Endometrium (tissue), 2 donors: ENCODE data around the gene REPIN1.
A peak's percentile ranks its signal among the peaks of the same experiment; 100 is the strongest.

Experiments used
- FAIRE-seq: peaks from 2 replicates; lab custom pipeline; 2012; peaks lifted over from hg19 to GRCh38; lab: Jason Lieb, UNC
- donor health status: control.
- donor health status: control.

The REPIN1 gene

DNA sequence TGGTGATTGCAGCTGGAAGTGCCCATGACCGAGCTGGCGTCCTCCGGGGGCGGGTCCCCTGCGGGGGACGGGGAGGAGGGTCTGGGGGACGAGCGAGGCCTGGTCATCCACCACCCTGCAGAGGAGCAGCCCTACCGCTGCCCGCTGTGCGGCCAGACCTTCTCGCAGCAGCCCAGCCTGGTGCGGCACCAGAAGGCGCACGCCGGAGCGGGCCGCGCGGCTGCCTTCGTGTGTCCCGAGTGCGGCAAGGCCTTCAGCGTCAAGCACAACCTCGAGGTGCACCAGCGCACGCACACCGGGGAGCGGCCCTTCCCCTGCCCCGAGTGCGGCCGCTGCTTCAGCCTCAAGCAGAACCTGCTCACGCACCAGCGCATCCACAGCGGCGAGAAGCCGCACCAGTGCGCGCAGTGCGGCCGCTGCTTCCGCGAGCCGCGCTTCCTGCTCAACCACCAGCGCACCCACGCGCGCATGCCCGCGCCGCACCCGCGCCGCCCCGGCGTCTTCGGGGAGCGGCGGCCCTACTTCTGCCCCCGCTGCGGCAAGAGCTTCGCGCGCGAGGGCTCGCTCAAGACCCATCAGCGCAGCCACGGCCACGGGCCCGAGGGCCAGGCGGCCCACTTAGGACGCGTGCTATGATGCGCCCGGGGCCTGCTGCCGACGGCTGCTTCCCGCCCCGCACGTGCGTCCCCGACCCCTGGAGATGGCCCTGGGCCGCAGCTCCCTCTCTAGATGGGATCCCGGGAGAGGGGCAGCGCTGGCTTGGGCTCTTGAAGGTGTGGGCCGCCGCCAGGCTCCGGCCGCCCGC lies 39.2 kb downstream of the REPIN1 start:
- no peak for FAIRE-seq

DNA sequence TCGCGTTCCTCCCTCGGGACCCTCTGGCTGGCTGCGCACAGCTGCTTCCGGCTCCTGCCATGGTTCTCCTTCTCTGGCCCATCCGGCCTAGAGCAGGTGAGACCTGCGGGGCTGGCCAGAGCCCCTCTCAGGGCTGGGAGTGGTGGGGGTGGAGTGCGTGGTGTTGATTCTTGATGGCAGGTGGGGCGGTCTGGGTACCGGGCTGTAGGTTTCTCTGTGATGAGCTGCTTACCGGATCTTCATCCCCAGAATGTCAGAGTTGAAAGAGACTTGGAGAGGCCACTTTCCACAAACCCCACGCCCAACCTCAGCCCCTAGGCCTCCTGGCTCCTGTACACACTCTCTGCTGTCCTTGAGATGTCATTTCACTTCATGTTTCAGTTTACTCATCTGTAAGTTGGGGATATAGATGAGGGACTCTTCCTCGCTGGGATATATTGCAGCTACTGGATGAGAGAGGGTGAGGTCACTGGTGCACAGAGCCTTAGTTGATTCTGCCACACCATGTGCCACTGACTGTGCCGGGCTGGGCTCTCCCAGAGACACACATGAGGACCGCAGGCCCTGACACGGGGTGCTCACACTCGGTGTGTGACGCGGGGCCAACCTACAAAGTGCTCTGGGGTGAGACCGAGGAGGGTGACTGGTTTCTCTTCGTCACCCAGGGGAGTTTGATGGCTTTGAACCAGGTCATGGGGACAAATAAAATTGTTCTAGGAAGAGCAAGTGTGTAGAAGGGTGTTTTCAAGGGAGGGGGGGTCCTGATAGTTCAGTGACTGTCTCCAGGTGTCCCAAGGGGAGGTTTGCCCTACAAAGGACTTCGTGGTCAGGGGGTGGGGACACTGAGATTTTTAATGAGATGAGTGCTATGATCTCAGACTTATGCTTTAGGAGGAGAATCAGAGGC lies 40.0 kb downstream of the REPIN1 start:
- FAIRE-seq = no peak

DNA sequence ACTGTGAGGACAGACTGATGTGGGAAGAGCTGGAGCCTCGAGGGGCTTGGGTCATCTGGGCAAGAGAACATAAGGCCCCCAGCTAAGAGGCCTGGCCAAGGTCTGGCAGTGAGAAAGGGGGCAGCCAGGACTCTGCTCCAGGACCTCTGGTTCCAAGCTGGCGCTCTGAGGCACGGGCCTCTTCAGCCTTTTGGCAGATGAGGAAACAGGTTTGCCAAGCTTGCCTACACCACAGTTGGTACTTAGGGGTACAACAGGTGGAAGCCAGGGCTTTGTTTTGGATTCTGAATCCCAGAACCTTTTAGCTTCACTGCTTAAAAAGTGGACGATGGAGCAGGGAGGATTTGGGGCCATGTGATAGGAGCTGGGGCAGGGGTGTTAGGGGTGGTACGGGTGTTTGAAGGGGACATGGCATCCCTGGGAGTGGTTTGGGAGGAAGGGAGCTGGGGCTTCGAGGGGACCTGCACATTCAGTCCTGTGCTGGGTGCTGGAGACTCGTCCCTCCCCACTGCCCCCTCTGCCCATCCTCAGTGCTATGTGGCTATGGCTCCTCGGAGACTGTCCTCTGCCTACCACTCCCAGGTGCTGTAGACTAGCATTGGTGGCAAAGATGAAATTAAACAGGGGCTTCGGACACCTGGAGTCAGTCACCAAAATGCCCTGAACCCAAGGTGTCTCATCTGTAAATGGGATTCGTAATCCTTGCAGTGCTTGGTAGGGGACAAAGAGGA lies 40.8 kb downstream of the REPIN1 start:
- no peak for FAIRE-seq

DNA sequence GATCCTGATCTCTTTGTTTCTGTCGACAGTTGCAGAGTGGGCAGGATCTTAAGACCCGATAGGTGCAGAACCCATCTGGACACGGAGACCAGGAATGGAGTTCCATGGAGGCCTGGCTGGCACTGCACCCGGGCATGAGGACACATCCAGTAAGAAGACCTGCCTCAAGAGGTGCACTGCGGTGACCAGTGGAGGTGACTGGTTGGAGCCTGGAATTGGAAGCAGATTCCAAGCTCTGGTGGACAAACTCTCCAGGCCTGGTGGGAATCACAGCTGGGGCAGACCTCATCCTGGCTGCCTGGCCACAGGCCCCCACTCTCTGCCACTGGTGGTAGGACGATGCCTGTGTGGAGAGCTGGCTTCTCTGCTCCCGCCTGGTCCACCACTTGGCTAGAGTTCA lies 41.5 kb downstream of the REPIN1 start:
- no peak for FAIRE-seq

DNA sequence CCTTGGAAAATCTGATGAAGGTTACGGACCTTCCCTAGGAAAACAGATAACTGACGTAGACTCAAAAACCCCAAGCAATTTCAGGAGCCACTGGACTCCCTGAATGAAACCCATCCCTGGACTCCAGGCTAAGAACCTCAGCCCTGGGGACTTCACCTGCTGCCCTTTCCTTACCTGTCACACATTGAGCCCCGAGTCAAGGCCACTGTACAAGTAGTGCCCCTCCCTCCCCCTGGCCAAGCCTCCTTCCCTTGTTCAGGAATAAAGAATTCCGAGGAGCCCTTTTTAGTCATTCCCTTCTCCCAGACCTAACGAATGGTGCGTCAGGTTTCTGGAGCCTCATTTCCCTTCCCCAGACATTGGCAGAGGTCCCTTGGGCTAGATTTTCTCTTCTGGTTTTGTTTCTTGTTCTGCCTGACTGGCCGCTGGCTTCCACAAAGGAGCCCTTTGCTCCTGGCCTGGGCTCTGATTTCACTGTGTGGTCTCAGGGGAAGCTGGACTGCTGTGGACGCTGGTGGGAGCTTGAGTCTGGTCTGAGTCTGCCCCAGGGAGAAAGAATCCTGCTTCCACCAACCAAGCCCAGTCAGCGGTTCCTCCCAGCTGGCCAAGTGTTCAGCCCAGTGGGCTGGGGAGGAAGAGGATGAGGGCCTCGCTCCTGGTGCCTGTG lies 42.2 kb downstream of the REPIN1 start:
- no peak for FAIRE-seq

DNA sequence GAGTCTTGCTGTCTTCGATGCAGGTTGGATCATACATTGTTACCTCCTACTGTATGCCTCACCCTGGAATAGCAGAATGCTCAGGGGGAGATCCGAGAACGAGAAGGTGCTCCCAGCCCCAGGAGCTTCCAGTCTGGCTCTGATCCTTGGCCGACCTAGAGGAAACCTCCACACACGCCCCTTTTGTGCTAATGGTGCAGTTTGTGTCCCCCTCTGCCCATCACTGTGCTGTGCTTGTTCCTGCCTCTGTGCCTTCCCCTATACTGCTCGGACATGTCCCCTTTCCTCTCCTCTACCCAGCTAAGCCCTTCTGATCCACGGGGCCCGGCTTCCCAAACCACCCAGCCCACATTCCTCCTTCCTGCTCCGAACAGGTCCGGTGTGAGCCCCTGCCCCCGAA lies 43.0 kb downstream of the REPIN1 start:
- FAIRE-seq = no peak

DNA sequence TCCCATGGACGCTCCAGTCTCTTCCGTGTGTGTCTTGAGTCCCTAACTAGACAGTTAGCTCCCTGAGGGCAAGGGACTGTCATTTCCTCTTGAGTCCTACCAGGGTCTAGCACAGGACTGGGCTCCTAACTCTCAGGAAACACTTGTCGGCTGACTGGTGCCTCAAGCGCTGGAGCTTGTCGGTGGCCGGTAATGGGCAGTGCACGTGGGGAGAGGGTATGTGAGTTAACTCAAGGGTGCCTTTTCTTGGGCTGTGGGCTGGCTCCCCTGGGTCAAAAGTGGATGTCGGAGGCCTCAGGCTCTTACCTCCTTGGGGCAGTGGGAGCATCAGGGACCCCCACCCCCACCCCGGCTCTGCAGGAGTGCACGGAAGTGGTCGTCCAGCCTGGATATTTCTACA lies 43.4 kb downstream of the REPIN1 start:
- no peak for FAIRE-seq

DNA sequence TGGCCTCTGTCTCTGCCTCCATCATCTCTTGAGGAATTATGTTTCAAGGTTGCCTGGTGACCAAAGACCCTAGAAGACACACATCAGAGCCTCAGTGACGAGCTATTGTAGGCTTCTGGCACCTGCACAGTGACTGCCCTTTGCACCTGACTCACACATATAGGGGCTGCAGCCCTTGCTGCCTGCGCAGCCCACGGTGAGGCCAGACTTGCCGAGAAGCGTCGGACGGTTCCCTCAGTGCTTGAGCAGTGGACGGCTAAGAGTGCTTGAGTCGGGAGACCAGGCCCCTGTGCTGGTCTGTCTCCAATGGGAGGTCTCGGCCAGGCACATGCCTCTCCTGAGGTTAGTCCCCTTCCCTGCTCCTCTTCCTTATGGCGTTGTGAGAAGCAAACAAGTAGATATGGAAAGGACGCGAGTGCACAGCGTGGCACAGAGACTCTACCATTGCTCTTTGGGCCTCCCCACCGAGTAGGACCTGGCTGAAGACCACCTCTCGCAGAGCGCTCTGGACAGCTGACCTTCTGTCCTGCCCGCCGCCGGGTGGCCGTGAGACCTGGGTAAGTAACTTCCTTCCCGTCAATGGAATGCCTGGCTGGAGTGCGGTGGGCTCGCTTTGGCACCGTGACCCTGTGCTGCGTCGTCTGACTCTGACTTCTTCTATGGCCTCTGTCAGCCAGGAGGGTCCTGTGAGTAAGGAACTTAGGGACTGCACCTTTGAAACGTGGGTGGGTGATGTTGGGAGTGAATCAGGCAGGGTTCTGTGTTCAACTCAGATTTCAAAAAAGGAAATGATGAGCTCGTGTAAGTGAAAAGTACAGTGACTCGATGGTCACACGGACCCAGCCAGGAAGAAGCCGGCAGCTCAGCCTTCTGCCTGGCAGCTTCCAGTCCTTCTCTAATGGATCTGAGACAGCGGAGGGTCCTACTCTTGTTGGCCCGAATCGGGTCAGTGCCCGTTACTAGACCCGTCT lies 44.2 kb downstream of the REPIN1 start:
- FAIRE-seq = no peak

DNA sequence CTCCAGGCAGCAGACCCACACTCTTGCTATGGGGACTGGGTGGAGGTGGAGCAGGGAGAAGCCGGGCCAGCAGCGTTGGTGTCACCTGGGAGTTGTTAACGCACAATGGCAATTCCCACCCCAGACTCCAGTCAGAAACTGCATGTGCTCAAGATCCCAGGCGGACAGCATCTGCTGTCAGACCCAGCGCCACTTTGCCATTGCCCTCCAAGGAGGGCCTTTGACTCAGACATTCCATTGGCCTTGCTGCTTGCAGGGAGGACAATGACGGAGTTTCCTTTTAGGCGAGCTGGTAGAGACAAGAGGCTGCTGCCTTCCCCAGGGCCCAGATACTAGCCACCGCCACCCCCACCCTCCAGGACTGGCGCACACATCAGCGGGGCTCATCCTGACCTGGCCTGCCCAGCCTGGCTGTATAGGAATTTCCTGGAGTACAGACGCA lies 45.0 kb downstream of the REPIN1 start:
- FAIRE-seq = no peak

DNA sequence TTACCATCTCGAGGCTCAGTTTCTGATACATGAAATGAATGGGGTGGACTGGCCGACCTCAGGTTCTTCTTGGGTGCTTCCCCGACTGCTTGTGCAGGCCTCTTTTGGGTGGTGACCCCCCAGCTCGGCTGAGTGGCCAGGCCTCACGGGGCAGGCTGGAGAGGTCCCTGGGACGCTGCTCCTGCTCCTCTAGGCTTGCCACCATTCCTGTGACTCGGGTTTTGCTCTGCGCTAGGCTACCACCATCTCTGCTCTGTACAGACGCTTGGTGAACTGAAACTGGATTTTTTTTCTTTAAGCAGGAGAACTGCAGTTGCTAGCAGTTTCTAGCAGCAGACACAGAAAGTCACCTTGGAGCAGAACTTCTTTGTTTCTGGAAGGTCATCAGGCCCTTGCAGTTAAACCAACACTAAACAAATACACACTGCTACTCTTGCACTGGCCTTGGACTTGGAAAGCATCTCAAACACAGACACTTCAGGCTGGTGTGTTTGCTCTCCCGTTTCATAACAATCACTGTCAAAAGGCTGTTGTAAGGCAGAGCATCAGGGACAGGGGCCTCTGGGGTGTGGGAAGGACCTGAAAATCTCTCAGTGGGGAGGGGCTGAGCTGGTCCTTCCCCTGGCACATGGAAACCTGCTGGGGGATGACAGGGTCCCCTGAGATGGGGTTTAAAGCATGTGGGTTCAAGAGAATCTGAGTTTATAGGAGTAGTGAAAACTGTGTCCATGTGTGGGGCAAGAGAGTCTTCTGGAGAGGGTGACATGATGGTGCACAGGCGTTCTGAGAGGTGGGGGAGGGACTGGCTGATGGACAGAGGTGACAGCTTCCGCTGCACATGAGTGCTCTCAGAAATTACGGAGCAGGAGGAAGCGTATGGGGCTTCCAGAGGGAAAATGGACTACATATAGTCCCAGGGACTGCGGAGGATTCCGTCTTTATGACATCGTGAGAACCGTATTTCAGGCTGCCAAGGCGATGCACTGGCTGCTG lies 46.8 kb downstream of the REPIN1 start:
- no peak for FAIRE-seq

DNA sequence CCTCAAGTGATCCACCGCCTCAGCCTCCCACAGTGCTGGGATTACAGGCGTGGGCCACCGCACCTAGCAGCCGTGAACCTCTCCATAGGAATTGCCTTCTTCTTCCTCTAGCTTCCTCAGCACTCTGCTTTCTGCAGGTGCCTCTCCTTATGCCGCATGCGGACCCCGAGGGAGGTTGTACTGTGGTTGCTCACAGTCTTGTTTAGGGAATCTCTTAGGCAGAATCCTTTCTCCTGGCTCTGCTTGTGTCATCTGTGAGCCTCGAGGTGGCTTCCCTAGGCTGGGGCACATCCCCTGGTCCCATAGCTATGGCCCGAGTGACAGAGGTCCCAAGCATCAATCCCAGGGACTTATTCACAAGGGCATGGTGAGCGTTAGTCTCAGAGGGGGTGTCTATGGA lies 48.6 kb downstream of the REPIN1 start:
- no peak for FAIRE-seq

DNA sequence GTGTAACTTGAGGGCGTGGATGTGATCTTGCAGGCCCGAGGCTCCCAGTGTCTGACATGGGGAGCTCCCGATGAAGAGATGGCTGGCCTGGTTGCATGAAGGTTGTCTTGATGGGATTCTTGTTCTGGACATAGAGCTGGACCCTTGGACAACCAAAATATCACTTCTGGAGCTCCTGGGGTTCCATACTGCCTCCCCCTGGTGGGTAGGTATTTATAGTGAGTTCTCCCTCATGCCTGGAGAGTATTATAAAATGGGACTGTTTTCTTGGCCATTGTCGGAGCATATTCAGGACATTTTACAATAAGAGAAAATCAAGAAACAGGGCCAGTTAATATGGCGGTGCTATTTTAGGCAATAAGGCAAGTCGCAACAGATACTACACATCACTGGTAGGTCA lies 49.2 kb downstream of the REPIN1 start:
- FAIRE-seq = no peak

DNA sequence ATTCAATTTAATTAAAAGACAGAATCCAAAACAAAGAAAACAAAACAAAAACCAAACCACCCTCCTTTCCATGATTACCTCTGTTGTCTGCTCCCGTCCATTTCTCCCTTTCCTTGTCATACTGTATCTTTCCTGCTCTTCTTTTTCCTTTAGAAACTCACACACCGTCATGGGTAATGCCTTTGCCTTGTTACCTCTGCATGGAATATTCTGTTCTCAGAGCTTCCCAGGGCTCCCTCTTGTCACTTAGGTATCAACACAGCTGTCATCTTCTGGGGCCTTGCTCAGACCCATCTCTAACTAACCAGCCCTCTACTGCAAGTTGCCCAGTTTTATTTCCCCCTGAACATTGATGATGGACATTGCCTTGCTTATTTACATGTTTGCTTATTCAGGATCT lies 51.6 kb downstream of the REPIN1 start:
- FAIRE-seq = no peak

DNA sequence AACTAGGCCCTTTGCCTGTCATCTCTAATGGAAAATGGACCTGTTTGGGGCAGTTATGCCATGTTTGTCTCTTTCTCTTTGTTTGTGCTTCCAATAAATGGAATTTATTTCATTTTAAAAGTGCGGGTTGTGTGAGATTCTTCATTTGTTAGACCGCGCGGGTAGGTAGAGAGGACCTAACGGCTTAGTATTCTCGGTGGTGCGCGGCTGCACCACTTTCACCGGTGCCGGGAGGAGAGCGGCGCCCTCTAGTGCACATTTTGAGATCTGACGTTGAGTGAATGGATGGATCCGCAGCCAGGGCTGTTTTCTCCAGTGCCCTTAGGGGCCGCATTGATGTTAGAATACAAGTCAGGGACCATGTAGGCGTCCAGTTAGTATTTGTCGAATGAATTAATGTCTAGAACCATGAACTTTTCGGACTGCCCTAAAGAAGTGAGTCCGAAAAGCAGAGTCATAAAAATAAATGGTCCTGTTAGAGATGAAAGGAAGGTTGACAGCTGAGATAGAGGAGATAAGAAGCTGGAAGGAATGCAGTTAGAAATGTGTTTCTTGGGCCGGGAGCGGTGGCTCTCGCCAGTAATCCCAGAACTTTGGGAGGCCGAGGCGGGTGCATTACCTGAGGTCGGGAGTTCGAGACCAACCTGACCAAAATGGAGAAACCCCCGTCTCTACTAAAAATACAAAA lies 52.5 kb downstream of the REPIN1 start:
- peak; percentile 26 for FAIRE-seq

DNA sequence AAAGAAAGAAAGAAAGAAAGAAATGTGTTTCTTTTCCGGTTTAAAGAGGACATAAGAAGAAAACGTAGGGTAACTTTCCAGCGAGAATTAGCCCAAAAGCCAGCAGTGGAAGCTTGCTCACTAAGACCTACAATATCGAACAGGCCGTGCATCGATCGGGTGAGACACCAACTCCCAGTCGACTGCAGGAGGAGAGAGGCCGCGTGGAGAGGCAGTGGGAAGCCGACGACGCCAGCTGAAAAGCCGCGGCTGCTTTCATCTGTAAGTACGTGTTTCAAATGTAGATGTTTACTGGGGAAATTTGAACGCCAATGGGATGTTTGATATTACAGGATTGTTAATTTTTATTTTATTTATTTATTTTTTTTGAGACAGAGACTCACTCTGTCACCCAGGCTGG lies 53.2 kb downstream of the REPIN1 start:
- FAIRE-seq = no peak
